ENCODE data around the gene TMEM60. TPM values are rescaled to one million over a fixed set of nuclear protein-coding genes. Genes with fewer than 3 reads are reported as not detected.

Gene TMEM60
- total RNA-seq, 4 donors from 2014 or later, result 16.5 to 24.1 (median 17.2) TPM

- no peaks in the 10 kb centered on the region for H3K36me3 ChIP-seq
- peak overlapping the region; percentile 66 to 76 (median 75) for H3K4me3 ChIP-seq (replicated peaks in 1 of 3)
- DNase-seq, result peak; percentile 56 to 63
- H3K9me3 ChIP-seq, result no peaks in the 10 kb centered on the region
- WGBS, 2 donors, result 0% methylated on average over 22 to 31 of the region's 35 CpGs
- no peaks in the 10 kb centered on the region for H3K27me3 ChIP-seq
- intact Hi-C loops (cut with DNase I), result no loop called here
- H3K27ac ChIP-seq, result peak overlapping the region; percentile 51 to 88 (median 87)
- peaks cover 18 to 20% of the 10 kb centered on the region in 2 donors for H3K4me1 ChIP-seq
- TF ChIP-seq POLR2A (IDR thresholded peaks at IDR 0.05) (no peak), CTCF (IDR thresholded peaks at IDR 0.05) (peak in 1 of 6 experiments; percentile 2)
Measured at GRCh38 chr7:77797734-77798393, 370 bp downstream of the TMEM60 start.

DNA sequence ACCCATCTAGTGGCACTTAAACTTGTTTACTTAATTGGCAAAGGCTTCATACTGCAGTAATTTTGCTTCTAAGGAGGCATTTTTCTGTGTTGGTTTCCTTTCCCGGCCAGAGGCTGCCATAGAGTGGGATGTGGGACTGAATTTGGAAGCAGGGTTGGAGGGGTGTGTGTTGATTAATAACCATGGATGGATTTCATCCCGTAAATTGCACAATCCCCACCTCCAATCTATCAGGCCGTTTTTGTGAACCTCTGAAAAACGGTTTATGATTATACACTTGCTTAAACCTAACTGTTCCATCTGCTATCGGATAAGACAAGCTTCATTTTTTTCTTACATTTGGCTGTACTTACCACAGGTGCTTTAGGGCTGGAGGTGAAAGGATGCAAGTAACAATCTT is 1.3 kb downstream of the TMEM60 start:
- Histone ChIP-seq H3K27me3 (no peaks in the 10 kb centered on the region), H3K36me3 (no peaks in the 10 kb centered on the region), H3K27ac (no peak overlapping the region), H3K4me1 (peaks cover 18 to 20% of the 10 kb centered on the region in 2 donors), H3K4me3 (replicated peaks in 1 of 3) (peak overlapping the region in 2 of 3 donors; percentile 75 to 76), H3K9me3 (no peaks in the 10 kb centered on the region)
- WGBS, 2 donors, result 50 to 60% methylated on average over 5 of the region's 5 CpGs
- DNase-seq, result no peak
- intact Hi-C loops (cut with DNase I), result no loop called here
- TF ChIP-seq CTCF (IDR thresholded peaks at IDR 0.05) (no peak), POLR2A (IDR thresholded peaks at IDR 0.05) (no peak)

DNA sequence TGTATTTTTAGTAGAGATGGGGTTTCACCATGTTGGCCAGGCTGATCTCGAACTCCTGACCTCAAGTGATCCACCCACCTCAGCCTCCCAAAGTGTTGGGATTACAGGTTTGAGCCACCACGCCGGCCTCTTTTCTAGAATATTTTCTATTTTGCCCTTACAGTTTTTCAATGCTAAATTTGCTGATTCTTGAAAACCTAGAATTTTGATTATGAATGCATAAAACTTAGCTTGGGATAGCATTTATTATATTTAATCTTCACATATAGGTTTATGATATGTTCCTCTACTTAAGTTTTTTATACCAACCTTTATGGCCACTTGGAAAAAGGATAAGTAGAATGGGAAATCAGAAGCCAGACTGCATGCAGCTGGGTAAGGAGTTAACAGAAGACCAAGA is 2.1 kb downstream of the TMEM60 start:
- Histone ChIP-seq H3K36me3 (no peaks in the 10 kb centered on the region), H3K4me3 (replicated peaks in 1 of 3) (no peak overlapping the region), H3K9me3 (no peaks in the 10 kb centered on the region), H3K4me1 (peaks cover 18 to 20% of the 10 kb centered on the region in 2 donors), H3K27ac (no peak overlapping the region), H3K27me3 (no peaks in the 10 kb centered on the region)
- no peak for DNase-seq
- intact Hi-C loops (cut with DNase I), result no loop called here
- WGBS, 2 donors, result 67 to 96% methylated on average over 3 of the region's 3 CpGs
- TF ChIP-seq POLR2A (IDR thresholded peaks at IDR 0.05) (no peak), CTCF (IDR thresholded peaks at IDR 0.05) (no peak)

- Histone ChIP-seq H3K4me1 (peaks cover 10 to 20% of the 10 kb centered on the region in 2 donors), H3K27ac (no peak overlapping the region), H3K27me3 (no peaks in the 10 kb centered on the region), H3K4me3 (replicated peaks in 1 of 3) (no peak overlapping the region), H3K9me3 (no peaks in the 10 kb centered on the region), H3K36me3 (no peaks in the 10 kb centered on the region)
- 90 to 95% methylated on average over 4 of the region's 4 CpGs for WGBS, 2 donors
- DNase-seq, result no peak
- TF ChIP-seq POLR2A (IDR thresholded peaks at IDR 0.05), result no peak
- intact Hi-C loops (cut with DNase I), result no loop called here
Measured at GRCh38 chr7:77794000-77794399, 4.2 kb downstream of the TMEM60 start.

DNA sequence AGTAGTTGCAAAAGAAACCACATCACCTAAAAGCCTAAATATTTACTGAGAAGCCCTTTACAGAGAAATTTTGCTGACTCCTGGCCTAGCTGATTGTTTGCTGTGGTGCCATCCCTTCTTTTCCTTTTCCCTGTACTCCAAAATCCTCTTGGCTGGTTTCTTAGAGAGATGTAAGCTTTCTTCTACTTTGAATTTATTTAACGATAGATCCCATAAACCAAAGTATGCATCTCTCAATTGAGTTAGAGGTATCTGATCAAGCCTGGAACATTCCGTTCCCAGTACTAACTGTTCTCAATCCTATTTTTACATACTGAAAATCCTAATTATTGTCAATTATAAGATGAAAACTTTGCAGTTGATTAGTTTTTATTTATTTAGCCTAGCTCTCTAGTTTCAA is 6.3 kb downstream of the TMEM60 start:
- Histone ChIP-seq H3K36me3 (no peaks in the 10 kb centered on the region), H3K27ac (no peak overlapping the region), H3K4me1 (peaks cover 5 to 13% of the 10 kb centered on the region in 2 donors), H3K27me3 (no peaks in the 10 kb centered on the region), H3K9me3 (no peaks in the 10 kb centered on the region), H3K4me3 (replicated peaks in 1 of 3) (no peak overlapping the region)
- no peak for DNase-seq
- intact Hi-C loops (cut with DNase I), result no loop called here
- WGBS, 2 donors, result 94 to 98% methylated on average over 2 of the region's 2 CpGs
- TF ChIP-seq CTCF (IDR thresholded peaks at IDR 0.05), result no peak
- TF ChIP-seq POLR2A (IDR thresholded peaks at IDR 0.05), result no peak

Measured in thyroid gland (tissue), 4 donors.